ENCODE measurements around the gene ODAD2. TPM values are rescaled to one million over a fixed set of nuclear protein-coding genes. Genes with fewer than 3 reads are reported as not detected.

The ODAD2 gene
- 1.8 and 4.0 TPM in 2 replicates for total RNA-seq

GRCh38 chr10:27998954-27999275 lies at the start of gene ODAD2:
Gene ODAD2 (minus strand): TSS chr10:27999079. CDS start chr10:27995142, 3,937 bp downstream.

